ENCODE measurements around the gene SUN3. TPM values are rescaled to one million over a fixed set of nuclear protein-coding genes. Genes with fewer than 3 reads are reported as not detected.
"Not testable (repeated sequence)": the region's sequence is repeated elsewhere in the genome, so short reads cannot be mapped to it uniquely, and the experiment has no call there.

The SUN3 gene
- polyA plus RNA-seq, 2 of the 4 experiments (the other 2 are of a cell fraction): not detected

GRCh38 chr7:47944536-47945260 lies 84.2 kb downstream of the SUN3 start:
- DNase-seq (ENCODE audit: low read depth in 1 of 2, low spot score in 1 of 2) (no peak), ATAC-seq (peak in 1 of 2 experiments; percentile 34; a peak in 3 of 6 replicates), FAIRE-seq (no peak)
- H3K4me2 ChIP-seq: no peak overlapping the region
- POLR2A ChIA-PET: no interaction called here
- 65% methylated on average over 12 of the region's 12 CpGs for whole genome bisulfite sequencing (ENCODE audit: missing lambda C conversion rate)
- H3K4me1 ChIP-seq: peaks cover 13% of the 10 kb centered on the region
- H3K4me3 ChIP-seq: no peak overlapping the region
- H3K9me3 ChIP-seq: no peaks in the 10 kb centered on the region
- no peak overlapping the region for H3K27ac ChIP-seq
- TF ChIP-seq E2F6 (IDR thresholded peaks at IDR 0.05; ENCODE audit: borderline replicate concordance, low read depth) (no peak), FOSB (CRISPR knock-in tag; IDR thresholded peaks at IDR 0.05) (no peak), EHF (CRISPR knock-in tag; IDR thresholded peaks at IDR 0.05) (no peak), REST (IDR thresholded peaks at IDR 0.05) (no peak), HDAC2 (IDR thresholded peaks at IDR 0.05) (no peak), BCL3 (IDR thresholded peaks at IDR 0.05) (no peak), KDM5A (IDR thresholded peaks at IDR 0.05) (no peak), POLR2A (IDR thresholded peaks at IDR 0.05; ENCODE audit: low read length) (no peak)
- TF ChIP-seq, protein P1, sequence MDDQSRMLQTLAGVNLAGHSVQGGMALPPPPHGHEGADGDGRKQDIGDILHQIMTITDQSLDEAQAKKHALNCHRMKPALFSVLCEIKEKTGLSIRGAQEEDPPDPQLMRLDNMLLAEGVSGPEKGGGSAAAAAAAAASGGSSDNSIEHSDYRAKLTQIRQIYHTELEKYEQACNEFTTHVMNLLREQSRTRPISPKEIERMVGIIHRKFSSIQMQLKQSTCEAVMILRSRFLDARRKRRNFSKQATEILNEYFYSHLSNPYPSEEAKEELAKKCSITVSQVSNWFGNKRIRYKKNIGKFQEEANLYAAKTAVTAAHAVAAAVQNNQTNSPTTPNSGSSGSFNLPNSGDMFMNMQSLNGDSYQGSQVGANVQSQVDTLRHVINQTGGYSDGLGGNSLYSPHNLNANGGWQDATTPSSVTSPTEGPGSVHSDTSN (IDR thresholded peaks at IDR 0.05): no peak
- CTCF ChIA-PET: interaction anchor here (0.5 to 4.5 kb wide), 58 partner anchors 9 to 790 kb away, joined by 3 to 66 read pairs (median 4); no protein-coding TSS in a partner anchor

- CTCF ChIA-PET: interaction anchor here (0.8 to 4.5 kb wide), 27 partner anchors 10 to 681 kb away, joined by 3 to 66 read pairs (median 6); no protein-coding TSS in a partner anchor
- no peaks in the 10 kb centered on the region for H3K9me3 ChIP-seq
- DNase-seq (ENCODE audit: low read depth in 1 of 2, low spot score in 1 of 2): no peak
- ATAC-seq: no peak
- no peak for FAIRE-seq
- TF ChIP-seq HEYL (CRISPR knock-in tag; IDR thresholded peaks at IDR 0.05) (no peak), PHF8 (IDR thresholded peaks at IDR 0.05; ENCODE audit: borderline replicate concordance, low read depth) (no peak), POLR2A (IDR thresholded peaks at IDR 0.05; ENCODE audit: low read length) (no peak), TFCP2L1 (CRISPR knock-in tag; IDR thresholded peaks at IDR 0.05) (no peak), NFE2L2 (conservative IDR thresholded peaks at IDR 0.05; ENCODE audit: low read length) (no peak), CHD4 (IDR thresholded peaks at IDR 0.05; ENCODE audit: borderline replicate concordance) (no peak), HOXB5 (CRISPR knock-in tag; IDR thresholded peaks at IDR 0.05) (no peak), RFX5 (IDR thresholded peaks at IDR 0.05) (no peak), FOSB (CRISPR knock-in tag; IDR thresholded peaks at IDR 0.05) (no peak), CHD2 (IDR thresholded peaks at IDR 0.05; ENCODE audit: low read length, partially characterized antibody) (no peak), JUNB (IDR thresholded peaks at IDR 0.05) (no peak), MAFK (IDR thresholded peaks at IDR 0.05; ENCODE audit: partially characterized antibody) (no peak), BCL3 (IDR thresholded peaks at IDR 0.05) (no peak), RARB (CRISPR knock-in tag; IDR thresholded peaks at IDR 0.05) (no peak), EHMT2 (IDR thresholded peaks at IDR 0.05; ENCODE audit: low read depth) (no peak)
- no peak overlapping the region for H3K27ac ChIP-seq
- H3K4me3 ChIP-seq: no peak overlapping the region
- POLR2A ChIA-PET: no interaction called here
- H3K4me2 ChIP-seq: no peak overlapping the region
- peaks cover 13% of the 10 kb centered on the region for H3K4me1 ChIP-seq
- 88% methylated on average over 8 of the region's 8 CpGs for WGBS (ENCODE audit: missing lambda C conversion rate)
These were observed 85.0 kb downstream of the SUN3 start for GRCh38 chr7:47943676-47944474.

DNA sequence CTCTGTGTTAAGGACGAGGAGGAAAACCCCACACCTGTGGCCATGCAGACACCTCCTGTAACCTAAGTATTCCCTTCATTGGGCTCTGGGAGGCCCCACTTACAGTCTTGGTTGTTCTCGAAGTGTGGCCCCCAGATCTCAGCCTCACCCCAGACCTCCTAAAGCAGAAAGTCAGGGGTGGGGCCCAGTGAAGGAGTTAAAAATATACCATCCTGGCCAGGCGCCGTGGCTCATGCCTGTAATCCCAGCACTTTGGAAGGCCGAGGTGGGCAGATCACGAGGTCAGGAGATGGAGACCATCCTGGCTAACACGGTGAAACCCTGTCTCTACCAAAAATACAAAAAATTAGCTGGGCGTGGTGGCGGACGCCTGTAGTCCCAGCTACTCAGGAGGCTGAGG lies 86.3 kb downstream of the SUN3 start:
- 86% methylated on average over 10 of the region's 10 CpGs for WGBS (ENCODE audit: missing lambda C conversion rate)
- H3K4me2 ChIP-seq; H3K27ac ChIP-seq; H3K9me3 ChIP-seq; ATAC-seq; FAIRE-seq; DNase-seq (ENCODE audit: low read depth in 1 of 2, low spot score in 1 of 2); H3K4me3 ChIP-seq; POLR2A ChIA-PET: not testable (repeated sequence)
- CTCF ChIA-PET: interaction anchor here (3.0 to 5.4 kb wide), 3 partner anchors 168 to 508 kb away, joined by 13 to 46 read pairs (median 22); no protein-coding TSS in a partner anchor
- peaks cover 13% of the 10 kb centered on the region for H3K4me1 ChIP-seq

Data from A549 (cell line).